Epithelial cell of proximal tubule (primary cell): ENCODE results near the gene LGALS4. TPM values are rescaled to one million over a fixed set of nuclear protein-coding genes. Genes with fewer than 3 reads are reported as not detected.
"Not testable (repeated sequence)": the region's sequence is repeated elsewhere in the genome, so short reads cannot be mapped to it uniquely, and the experiment has no call there.

ENCODE experiments used
- DNase-seq: peaks from one replicate; pipeline ENCODE4 v3.0.0-alpha.2; 2011; ENCODE audit warnings: low read depth
- H3K4me3 ChIP-seq: 2 replicates; pipeline ENCODE4 v1.5.1; 2011; ENCODE audit warnings: low read depth, mild to moderate bottlenecking, low read length
- CTCF ChIP-seq: conservative IDR thresholded peaks from 2 replicates; pipeline ENCODE4 v1.5.1; 2012; ENCODE audit warnings: low read depth, mild to moderate bottlenecking, low read length
- total RNA-seq: library from RNA; depleted of rRNA; stranded (reverse); fragments of >200 nt; gene quantifications from 2 replicates; pipeline ENCODE4 v1.2.3, GENCODE V29; 2015

The LGALS4 gene
- total RNA-seq, 1 donor from 2014 or later = not detected

- H3K4me3 ChIP-seq = no peak overlapping the region
- DNase-seq = no peak
- TF ChIP-seq CTCF = no peak
Observed at GRCh38 chr19:38780443-38780842, 32.3 kb downstream of the LGALS4 start.

DNA sequence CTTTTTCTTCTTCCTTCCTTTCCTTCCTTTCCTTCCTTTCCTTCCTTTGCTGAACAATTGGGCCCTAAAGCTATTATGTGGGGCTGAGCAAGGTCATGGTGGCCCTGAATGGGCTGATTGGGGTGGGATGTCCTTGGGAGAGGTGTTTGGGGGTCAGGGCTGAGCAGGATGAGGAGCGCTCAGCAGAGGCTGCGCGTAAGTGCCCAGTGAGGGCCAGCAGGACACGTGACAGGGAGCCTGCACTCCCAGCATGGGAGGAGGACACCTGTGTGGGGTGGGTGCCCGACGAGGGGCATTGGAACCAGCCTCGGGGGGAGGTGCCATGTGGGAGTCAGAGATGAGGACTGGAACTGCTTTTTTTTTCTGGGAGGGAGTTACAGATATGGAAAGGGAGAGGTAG lies 34.0 kb downstream of the LGALS4 start:
- no peak for TF ChIP-seq CTCF
- no peak for DNase-seq
- H3K4me3 ChIP-seq = no peak overlapping the region

GRCh38 chr19:38774181-38774950 lies 38.4 kb downstream of the LGALS4 start:
- TF ChIP-seq CTCF = no peak
- H3K4me3 ChIP-seq = no peak overlapping the region
- no peak for DNase-seq

GRCh38 chr19:38773469-38774177 lies 39.1 kb downstream of the LGALS4 start, which contains the start of gene LGALS7:
Gene LGALS7 (minus strand): TSS chr19:38773517. CDS start chr19:38773492, 25 bp downstream.
- H3K4me3 ChIP-seq = no peak within 1 kb of the TSS
- no peak for DNase-seq
- no peak for TF ChIP-seq CTCF

- not testable (repeated sequence) for H3K4me3 ChIP-seq, DNase-seq
Observed at GRCh38 chr19:38771569-38771968, 41.2 kb downstream of the LGALS4 start.

- not testable (repeated sequence) for DNase-seq, H3K4me3 ChIP-seq
Observed at GRCh38 chr19:38770949-38771275, 41.8 kb downstream of the LGALS4 start.

DNA sequence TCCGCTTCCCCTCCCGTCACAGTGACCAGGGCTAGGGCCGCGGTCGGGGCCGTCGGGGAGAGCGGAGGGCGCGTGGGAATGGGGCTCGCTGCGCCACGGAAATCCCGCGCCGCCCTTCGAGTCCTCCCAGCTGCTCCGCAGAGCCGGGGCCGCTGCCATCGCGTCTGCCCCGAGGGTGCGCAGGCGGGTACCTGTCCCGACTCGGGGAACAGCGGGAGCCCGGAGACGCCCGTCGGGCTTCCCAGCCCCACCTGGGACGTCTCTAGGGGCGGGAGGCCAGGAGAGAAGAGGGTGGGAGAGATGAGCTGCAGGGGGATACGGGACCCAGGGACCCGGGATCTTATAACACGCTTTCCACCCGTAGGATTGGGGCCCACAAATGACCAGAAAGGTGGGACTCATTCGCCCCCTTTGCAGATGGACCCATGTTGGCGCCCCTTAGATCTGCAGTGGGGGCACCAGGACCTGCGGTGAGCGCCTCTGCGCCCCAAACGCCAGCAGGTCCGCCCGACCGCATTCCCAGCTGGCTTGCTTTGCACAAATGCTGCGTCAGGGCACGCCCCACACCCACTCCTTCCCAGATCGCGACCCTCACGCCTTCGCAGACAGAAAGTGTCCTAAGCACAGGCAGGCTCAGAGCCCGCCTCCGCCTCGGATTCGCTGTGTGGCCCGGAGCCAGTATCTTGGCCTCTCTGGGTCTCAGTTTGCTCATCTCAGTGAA lies 42.4 kb downstream of the LGALS4 start:
- H3K4me3 ChIP-seq, DNase-seq: not testable (repeated sequence)

DNA sequence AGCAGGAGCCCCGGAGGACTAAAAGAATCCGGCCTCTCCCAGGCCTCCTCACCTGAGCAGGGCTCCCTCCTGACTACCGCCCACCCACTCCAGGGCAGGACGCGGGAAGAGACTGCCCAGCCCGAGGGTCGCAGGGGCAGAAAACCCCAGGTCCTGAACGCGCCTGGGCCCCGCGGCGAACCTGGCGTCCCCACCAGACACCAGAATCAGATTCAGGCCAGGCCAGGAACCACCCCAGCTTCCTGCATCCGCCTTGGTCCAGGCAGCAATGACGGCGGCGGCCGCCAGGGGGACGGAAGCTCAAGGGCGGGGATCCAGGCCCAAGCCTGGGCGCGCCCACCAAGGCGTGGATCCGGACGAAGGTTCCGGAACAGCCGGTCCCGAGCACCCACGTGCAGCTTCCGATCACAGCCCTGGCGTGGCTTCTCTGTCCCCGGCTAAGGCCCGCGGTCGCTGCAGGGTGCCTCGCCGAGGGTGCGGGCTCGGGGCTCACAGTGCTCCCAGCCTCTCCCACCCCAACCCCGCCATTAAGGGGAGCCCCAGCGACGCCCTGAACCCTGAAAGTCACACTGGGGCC lies 43.0 kb downstream of the LGALS4 start:
- DNase-seq = no peak
- no peak overlapping the region for H3K4me3 ChIP-seq
- peak; percentile 60 for TF ChIP-seq CTCF
